GM18861 (cell line): Measurements from ENCODE around the gene FCMR.

Source experiments
- ATAC-seq: cut with Tn5 transposase; IDR thresholded peaks from one replicate; pipeline ENCODE4 v1.9.1; 2021; ENCODE audit not compliant: unreplicated experiment

FCMR gene

DNA sequence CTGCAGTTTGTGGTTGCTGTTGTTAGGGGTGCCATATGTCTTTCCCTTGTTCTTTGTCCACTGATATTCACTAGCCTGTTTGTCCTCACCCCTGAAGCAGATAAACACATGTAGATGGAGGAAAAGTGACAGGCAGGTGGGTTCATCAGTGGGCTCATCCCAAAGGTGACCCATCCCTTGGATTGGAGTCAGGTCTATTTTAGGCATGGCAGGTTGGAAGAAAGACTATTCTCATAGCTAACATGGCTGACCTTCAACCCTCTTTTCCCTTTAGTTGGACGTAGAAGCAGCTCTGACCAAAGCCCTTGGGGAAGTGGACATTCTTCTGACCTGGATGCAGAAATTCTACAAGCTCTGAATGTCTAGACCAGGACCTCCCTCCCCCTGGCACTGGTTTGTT is 19.0 kb downstream of the FCMR start:
- ATAC-seq = no peak

DNA sequence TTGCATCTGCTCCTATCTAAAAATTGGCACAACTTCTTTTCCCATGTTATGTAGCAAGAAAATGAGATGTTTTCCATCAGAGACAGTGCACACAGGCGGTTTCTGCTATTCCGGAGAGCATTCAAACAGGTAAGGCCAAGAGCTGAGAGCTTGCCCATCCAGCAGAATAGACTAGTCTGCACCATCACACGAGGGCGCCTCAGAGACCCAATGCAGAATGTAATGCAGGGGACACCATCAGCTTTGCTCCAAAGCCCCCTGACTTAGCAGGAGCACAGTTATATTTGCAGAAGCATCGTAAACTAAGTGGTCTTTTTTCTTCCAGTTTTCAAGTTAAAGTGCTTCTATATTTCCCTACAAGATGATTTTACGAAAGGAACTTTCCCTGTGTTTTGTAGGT is 19.8 kb downstream of the FCMR start:
- ATAC-seq = no peak

DNA sequence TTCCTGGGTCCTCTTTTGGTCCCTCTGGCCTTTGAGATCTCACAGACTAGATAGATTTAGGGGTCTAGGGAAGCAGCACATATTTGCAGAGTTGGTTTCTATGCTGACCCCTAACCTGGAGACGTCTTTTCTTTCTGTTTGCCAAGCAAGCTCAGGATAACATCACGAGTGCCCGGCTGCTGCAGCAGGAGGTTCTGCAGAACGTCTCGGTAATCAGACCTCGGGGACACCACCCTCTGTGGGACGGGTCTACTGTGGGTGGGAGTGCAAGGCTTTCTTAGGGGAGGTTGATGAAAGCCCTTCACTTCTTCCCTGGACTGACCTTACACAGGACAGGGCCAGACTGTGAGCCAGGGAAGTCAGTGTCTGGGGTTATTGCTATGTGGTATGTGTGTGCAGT is 21.6 kb downstream of the FCMR start:
- no peak for ATAC-seq

DNA sequence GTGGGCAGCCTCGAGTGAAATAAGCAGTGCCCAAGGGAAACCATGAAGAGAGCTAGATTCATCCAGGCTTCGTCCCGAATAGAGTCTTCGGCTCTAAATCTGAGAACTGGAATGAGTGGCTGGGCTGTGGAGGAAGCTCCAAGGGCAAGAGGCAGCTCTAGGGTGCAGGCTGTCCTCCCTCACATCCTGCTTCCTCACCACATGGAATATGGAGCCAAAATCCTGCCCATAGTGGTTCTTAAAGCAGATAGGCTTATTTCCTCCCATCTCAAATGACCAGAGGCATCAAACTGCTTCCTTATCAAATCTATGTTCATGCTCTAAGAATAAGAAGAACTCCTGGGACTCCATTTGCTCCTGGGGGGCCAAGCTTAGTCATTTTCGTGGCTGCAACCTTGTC is 22.0 kb downstream of the FCMR start:
- ATAC-seq = no peak

DNA sequence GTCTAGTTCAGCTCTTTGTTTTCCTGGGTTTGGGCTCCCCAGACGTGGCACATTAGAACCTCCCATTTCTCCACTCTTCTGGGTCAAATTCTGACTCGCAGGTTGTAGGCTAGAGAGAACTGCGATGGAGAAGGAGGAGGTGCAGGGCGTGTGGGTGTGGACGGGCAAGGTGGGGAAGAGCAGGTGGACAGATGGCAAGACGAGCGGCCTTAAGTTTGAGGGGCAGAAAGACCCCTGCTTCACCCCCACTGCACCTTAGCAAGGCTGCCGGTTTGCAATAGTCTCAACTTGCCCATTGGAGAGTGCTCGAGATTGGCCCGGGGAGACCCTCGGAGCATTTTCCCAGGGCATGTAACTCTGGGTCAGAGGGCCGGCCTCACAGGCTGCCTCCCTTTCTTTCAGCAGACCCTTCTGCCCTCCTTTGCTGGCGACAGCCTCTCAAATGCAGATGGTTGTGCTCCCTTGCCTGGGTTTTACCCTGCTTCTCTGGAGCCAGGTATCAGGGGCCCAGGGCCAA is 22.8 kb downstream of the FCMR start:
- ATAC-seq = no peak

DNA sequence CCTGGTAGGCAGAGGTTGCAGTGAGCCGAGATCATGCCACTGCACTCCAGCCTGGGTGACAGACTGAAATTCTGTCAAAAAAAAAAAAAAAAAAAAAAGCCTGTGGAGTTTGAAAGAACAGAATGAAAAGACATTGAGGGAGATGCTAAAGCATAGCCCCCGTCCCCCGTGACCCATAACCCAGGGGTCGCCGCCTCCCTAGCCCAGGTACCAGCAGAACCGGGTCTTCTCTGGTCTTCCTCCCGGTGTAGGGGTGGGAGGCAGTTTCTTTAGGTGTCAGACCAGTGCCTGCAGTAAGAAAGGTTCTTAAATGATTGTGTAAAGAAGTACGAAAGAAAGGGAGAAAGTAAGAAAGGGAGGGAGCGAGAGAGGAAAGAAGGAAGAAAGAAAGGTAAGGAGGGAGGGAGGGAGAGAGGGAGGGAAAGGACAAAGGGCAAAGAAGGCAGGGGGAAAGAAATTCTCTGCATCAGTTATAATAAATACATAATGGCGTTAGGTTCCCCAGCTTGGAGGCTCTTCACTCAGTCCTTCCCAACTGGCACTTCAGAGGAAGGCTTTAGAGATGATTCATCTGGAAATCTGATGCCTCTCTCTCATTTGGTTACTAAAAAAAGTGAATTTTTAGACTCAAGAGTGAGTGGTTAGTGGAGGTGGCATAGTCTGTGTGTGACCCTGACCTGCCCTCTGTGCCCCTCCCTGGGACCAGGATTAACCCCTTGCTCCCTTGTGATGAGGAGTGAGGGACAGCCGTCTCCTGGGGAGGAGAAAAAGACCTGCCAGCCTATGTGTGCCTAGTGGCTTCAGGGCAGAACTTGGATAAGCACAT is 23.4 kb downstream of the FCMR start:
- no peak for ATAC-seq

DNA sequence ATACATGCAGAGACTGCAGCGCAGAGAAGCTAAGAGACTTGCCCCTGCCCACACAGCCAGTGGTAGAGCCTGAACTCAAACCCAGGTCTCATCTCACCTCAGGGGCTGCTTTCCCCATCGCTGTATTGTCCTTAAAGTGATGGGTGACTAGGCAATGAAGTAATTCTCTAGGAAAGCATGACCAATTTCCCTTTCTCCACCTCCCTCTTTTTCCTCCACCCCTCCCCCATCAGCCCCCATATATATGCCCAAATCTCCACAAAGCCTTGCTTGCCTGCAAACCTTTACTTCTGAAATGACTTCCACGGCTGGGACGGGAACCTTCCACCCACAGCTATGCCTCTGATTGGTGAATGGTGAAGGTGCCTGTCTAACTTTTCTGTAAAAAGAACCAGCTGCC is 24.6 kb downstream of the FCMR start, which contains the start of gene IL24:
Gene IL24 (plus strand): TSS at position 269 of the 400 bp plus-strand sequence. CDS start 390 bp downstream, outside the sequence.
- ATAC-seq = no peak

DNA sequence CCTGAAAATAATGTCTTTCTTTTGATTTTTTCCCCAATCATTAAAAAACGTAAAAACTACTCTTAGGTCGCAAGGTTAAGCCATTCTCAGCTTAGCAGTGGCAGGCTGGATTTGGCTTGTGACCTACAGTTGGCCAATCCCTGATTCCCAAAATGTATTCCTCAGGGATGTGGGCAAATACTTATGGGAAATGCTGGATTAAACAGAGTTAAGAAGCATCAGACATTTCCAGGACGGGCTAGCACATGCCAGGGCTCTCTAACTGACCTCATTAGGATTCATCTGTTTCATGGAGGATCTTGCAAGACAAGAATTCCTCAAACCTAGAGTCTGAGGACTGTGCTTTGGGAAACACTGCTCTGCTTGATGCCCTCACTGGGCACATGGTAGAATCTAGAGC is 25.5 kb downstream of the FCMR start:
- no peak for ATAC-seq

DNA sequence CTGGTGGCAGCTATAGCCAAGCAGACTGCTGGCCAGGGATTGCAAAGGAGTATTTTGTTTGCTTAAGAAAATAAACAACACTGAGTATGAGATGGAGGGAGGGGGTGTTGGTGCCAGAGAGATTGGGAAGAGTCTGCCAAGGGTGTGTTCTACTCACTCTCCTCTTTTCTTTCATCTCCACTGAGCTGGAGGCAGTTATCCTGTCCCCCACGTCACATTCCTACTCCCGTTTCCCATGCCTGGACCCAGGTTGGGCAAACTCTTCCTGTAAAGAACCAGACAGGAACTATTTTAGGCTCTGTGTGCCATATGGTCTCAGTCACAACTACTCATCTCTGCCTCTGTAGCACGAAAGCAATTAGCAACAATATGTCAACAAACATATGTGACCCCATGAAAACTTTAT is 25.9 kb downstream of the FCMR start:
- ATAC-seq = no peak

DNA sequence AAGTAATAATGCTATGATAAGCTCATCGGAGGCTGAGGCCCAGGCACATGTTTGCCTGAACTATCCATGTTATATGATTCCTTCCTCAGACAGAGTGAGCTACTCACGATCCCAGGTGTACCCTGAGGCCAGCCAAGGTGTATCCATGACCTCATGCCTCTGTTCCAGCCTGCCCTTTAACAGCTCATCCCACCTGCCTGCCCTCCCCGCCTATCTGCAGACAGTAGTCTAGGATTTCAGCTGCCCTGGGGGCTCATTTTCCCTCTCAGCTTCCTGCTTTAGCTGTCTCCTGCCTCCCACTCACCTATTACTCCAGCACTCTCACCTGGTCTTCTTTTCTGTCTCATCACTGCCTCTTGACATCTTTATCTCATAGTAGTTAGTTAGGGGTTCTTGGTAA is 26.4 kb downstream of the FCMR start:
- ATAC-seq = no peak

DNA sequence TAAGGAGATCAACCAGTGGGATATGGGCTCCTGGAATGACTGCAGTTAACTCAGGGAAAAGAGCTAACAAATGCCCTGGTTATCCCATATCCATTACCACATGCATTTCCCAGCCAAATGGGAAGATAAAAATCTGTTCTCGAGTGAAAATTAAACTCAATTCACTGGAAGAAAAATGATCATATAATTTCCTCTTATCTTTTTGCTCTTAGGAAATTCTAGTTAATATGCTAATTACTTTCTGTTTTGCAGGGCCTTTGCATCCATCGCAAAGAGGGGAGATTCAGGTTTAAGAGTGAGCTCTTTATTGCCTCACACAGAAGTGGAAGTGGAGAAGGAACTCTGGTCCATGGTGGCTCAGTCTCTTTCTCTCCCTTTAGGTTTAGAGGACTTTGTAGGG is 28.4 kb downstream of the FCMR start:
- no peak for ATAC-seq

DNA sequence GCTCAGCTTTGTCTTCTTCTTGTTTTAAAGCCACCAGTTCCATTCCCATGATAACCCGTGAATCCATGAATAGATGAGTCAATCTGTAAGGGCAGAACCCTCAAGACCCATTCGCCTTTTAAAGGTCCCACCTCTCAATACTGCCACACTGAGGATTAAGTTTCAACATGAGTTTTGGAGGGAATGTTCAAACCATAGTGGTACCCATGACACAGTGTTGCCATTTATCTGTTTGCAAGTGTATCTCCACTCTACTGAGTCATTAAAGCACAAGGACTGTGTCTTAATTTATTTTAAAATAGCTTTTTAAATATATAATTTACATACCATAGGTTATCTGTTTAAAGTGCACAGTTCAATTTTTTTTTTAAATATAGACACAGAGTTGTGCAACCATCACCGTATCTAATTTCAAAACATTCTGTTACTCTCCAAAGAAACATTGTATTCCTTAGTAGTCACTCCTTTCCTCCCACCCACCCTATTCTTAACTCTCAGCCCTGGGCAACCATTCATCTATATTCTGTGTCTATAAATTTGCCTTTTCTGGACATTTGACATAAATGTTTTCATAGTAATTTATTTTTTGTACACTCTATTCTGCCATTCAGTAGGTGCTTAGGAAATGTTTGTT is 29.3 kb downstream of the FCMR start:
- no peak for ATAC-seq

DNA sequence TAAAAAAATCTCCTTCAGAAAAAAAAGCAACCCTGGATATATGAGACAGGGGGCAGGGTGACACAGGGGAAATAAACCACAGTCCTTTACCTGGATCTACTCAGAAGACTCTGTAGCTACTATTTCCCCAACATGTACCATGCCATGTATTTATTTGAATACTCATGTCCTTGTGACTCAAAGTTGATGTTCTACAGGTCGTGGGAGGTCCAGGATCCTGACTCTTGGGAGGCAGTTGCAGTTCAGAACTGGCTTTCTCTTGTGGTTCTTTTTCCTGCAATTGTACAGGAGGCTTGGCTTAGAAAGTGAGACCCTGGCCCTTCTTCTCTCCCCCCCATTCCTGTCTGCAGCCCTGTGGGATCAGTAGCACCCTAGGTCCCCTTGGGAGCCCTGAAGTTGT is 30.3 kb downstream of the FCMR start:
- ATAC-seq = no peak

DNA sequence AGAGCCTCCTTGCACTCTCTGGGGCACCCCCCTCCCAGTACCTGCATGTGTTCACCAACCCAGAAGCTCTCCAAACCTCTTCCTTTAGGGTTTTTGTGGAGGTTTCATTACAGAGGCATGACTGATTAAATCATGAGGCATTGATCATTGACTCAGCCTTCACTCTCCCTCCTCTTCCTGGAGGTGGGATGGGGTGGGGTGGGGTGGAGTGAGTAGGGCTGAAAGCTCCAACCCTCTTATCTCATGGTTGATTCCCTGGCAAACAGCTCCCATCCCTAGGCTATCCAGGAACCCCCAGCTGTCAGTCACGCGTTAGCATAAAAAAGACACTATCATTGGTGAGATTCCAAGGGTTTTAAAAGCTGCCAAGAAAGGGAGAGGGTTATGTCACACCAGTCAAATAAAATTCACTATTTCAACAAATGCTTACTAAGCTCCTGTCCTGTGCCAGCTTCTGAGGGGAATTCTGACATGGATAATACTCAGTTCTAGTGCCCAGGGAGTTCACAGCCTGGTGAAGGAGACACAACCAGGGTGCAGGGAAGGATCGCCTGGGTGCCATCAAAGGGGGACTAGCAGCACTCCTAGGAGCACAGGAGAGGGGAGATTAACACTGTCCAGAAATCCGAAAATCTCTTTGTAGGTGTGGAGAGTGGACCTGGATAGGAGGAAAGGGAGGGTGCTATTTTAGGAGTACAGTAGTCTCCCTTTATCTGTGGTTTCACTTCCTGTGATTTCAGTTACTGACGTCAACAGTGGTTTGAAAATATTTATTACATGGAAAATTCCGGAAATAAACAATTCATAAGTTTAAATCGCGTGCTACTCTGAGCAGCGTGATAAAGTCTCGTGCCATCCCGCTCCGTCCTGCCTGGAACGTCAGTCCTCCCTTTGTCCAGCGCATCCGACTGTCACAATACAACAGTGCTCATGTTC is 31.3 kb downstream of the FCMR start:
- ATAC-seq = no peak

DNA sequence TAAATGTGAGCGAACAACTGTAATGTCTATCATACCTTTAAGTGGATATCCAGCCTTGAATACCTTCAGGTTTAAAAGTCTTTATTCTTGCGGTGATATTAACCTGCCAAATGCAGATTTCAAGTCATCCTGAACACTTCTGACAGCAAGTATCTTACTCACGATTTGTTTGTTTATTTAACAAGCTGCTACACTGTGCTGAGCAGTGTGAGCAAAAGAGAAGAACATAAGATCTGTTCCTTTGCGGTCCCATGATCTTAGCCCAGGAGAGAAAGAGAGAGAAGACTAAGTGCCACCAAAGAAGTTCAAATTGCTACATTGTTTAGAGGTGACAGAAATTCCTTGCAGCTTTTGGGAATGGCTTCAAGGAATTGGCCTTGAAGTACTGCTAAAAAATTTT is 34.0 kb downstream of the FCMR start:
- no peak for ATAC-seq

DNA sequence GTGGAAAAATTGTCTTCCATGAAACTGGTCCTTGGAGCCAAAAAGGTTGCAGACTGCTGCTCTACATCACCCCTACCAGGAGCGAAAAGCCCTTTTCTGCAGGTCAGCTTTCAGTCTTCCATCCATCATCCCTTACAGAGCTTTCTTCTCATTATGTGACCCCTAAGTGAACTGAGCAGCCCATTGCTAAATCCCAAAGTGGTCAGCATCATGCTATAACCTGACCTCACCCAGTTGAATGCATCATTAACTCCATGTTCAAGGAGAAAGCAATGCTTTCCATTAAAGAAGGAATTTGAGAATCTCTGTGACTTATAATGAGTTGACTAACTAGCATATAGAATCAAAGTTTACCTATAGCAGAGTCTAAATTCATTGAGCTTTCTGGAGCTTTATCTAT is 34.9 kb downstream of the FCMR start:
- no peak for ATAC-seq

DNA sequence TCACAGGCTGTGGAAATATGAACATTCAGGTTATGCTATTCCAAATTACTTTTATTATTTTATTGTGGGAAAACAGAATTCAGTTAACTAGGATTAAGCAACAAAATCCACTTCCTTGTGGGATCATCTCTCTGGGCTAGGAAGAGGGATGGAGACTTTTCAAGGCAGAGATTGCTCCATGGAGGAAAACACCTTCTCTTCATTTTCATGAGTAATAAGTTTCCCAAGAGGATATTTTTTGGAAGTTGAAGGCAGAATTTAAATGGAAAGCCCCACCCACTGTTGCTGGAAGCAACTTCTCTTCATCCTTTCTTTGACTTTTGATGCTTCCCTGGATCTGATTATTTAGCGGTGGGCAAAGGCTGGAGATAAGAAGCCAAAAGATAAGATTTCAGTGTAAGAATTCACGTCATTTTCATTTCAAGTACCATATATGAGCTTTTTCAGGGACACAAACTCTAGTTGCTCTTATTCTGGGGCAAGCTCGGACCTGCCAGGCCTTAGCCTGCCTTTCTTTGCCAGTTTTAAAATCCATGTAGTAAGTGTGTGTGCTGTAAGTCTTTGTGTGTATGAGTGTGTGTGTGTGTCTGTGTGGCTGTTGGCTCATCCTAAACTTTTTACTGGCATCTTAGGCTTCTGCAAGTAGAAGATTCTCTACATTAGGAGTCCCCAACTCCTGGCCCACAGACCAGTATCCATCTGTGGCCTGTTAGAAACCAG is 36.2 kb downstream of the FCMR start:
- no peak for ATAC-seq

DNA sequence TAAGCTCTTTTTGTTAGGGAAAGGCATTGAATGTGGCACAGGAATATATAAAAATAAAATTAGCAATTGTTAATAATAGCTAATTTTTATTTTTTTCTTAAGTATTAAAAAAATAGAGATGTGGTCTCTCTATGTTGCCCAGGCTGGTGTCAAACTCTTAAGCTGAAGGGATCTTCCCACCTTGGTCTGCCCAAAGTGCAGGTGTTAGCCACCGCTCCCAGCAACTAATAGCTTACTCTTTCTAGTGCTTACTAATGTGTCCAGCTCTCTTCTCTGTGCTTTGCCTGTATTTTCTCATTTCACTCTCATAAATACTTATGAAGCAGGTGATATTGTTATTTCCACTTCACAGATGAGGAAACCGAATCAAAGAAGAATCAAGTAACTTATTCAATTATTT is 37.9 kb downstream of the FCMR start:
- ATAC-seq = no peak

DNA sequence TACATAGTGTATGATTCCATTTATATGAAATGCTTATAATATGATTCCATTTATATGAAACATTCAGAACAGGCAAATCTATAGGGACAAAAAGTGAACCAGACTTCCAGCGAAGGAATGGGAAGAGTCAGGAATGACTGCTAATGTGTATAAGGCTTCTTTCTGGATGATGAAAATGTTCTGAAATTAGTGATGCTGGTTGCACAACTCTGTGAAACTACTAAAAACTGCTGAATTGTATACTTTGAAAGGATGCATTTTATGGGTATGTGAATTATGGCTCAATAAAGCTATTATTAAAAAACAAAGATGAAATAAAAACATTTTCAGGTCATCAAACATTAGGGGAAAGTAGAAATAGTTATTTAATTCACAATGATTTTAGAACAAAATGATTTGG is 38.6 kb downstream of the FCMR start:
- ATAC-seq = no peak

DNA sequence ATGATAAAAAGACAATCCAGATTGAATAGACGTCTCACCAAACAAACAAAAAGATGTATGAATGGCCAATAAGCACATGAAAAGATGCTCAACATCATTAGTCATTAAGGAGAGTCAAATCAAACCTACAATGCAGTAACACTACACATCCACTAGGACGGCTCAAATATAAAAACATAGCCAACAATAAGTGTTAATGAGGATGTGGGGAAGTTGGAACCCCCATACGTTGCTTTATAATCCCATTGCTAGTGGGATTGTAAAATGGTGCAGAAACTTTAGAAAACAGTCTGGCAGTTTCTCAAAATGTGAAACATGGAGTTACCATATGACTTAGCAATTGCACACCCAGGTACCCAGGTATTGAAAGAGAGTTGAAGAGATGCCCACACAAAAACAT is 39.2 kb downstream of the FCMR start:
- ATAC-seq = no peak

DNA sequence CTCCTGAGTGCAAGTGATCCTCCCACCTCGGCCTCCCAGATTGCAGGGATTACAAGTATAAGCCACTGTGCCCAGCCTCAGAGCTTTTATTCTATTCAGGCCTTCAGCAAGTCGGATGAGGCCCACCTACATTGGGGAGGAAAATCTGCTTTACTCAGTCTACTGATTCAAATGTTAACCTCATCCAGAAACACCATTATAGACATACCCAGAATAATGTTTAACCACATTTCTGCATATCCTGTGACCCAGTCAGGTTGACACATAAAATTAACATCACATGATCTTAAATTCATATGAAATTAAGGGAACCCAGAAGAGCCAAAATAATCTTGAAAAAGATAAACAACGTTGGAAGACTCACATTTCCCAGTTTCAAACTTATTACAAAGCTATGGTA is 41.4 kb downstream of the FCMR start:
- no peak for ATAC-seq
